SH-SY5Y (cell line): ENCODE results near the gene PHLDB2.

ENCODE experiments used
- GATA2 ChIP-seq: IDR thresholded peaks from 2 replicates; pipeline ENCODE4 v1.6.1; 2011; ENCODE audit warnings: mild to moderate bottlenecking, low read depth, low read length
- GATA3 ChIP-seq: IDR thresholded peaks from 2 replicates; pipeline ENCODE4 v1.6.1; 2011; ENCODE audit warnings: low read depth, mild to moderate bottlenecking, low read length, moderate library complexity

- TF ChIP-seq GATA2 (no peak), GATA3 (no peak)
Observed at GRCh38 chr3:111862974-111863373, 3.9 kb downstream of the PHLDB2 start.
